HG03378 (cell line): ENCODE measurements around the gene ALKBH8.

Experiments used
- ATAC-seq: cut with Tn5 transposase; IDR thresholded peaks from one replicate; pipeline ENCODE4 v1.9.1; 2021; ENCODE audit warnings: mild to moderate bottlenecking, moderate library complexity; ENCODE audit not compliant: unreplicated experiment

The ALKBH8 gene, protein sequence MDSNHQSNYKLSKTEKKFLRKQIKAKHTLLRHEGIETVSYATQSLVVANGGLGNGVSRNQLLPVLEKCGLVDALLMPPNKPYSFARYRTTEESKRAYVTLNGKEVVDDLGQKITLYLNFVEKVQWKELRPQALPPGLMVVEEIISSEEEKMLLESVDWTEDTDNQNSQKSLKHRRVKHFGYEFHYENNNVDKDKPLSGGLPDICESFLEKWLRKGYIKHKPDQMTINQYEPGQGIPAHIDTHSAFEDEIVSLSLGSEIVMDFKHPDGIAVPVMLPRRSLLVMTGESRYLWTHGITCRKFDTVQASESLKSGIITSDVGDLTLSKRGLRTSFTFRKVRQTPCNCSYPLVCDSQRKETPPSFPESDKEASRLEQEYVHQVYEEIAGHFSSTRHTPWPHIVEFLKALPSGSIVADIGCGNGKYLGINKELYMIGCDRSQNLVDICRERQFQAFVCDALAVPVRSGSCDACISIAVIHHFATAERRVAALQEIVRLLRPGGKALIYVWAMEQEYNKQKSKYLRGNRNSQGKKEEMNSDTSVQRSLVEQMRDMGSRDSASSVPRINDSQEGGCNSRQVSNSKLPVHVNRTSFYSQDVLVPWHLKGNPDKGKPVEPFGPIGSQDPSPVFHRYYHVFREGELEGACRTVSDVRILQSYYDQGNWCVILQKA

DNA sequence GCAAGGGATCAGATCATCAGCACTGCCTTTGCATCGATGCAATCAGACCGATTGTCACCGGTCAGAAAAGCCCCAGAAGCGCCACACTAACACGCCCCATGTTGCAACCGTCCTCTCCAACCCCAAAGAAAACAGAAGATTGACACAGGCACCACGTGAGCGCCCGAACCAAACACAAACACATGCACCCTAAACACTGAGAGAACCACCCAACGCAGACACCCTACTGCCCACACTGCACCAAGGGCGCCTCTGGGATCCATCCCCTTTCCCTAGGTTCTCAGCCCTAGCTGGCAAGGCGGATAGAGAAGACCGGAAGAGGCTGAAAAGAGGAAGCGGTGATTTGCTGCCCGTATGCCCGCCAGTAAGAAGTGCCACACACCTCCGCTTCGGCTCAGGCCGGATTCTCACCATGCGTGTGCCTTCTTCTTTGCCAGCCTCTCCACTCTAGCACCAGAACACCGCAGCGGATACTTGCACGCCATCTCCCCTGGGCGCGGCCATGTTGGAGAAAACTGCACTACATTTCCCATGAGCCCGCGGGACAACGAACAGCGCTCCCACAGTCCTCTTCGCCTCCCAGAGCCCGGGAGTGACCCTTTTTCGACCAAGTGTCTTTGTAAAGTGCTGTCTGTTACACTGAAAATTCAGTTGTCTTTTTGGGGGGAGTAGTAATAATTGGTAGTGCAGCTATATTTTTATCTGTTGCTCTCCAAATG, at the start of gene ALKBH8:
Gene ALKBH8 (minus strand): TSS at position 517 of the 719 bp plus-strand sequence. CDS start 4,842 bp downstream, outside the sequence.
- peak; percentile 67 for ATAC-seq

DNA sequence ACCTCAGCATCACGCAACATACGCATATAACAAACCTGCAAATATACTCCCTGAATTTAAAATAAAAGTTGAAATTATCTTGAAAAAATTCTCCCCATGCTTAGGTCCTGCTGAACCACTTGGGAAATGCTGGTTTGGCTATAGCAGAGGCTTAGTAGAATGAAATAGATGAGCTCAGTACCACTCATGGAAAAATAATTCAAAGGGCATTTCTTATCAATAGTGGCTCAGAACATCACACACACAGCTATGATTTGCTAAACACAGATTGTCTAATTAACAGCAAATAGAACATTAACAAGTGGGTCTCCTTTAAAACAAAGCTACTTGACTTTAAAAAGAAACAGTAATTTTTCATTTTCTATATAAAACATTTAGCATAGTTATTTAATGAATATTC, 46.9 kb upstream of the ALKBH8 start:
- no peak for ATAC-seq

DNA sequence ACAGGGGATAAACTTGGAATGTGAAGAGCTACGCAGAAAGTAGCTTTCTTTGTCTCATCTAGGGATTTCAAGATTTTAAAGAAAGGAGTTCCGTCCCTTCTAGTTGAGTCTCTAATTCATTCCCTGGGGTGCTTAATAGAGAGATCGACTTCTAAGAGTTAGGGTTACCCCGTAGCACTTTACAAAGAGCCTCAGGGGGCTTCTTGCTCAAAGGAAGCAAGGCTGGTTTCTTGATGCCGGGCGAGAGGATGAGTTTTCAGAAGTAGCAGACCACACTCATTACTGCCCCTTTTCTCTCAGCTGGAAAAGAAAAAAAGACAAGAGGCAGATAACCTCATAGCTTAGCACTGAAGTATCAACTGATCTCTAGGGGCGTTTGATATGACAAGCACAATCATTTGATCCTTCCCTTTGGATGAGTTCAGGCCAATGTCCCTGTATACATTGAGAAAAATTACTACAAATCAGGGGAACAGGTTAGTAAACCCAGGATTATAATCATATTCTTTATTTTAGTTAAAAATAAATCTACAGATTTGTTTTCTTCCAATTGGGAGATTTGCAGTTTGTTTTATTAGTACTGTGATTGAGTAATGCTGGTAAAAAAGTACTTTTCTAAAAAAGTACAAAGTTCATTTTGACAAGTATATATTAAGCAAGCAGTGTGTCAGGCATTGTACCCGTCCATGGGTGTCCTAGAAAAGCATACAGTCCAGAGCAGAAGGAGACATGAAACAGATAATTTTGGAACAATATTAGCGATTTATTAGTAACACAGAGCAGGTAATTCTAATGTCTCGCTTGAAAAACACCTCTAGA, 44.1 kb upstream of the ALKBH8 start:
- ATAC-seq, result no peak

DNA sequence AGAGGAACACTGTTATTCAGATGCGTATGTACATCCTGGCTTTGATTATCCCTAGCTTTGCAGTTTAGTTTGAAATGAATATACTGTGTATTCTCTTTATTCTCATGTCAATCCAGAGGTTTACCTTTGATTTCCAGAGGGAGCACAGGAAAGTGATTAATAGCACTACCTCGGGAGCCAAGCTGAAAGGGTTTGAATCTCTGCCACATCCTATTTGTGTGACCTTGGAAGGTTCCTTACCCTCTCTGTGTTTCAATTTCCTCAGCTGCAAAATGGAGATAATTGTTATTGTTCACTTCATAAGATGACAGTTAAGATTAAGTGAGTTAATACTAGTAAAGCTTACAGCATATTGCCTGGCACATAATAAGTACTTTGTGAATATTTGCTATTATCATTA, 43.3 kb upstream of the ALKBH8 start:
- no peak for ATAC-seq

DNA sequence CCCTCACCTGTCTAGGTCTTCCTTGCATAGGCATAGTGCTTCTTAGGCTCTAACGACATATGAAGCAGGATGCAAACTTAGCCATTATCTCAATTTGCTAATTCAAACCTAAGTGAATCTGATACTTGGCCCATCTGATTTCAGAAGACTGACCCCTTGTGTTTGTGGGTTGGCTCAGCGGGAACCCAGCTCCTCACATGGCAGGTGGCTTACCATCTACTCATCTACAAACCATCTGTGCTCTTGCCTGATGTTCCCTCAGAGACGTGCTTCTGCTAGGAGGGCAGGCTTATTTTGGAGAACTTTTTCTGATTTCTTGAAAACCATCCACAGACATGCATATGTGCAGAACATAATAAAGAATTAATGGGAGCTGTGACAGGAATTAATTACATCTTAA, 40.6 kb upstream of the ALKBH8 start:
- no peak for ATAC-seq

DNA sequence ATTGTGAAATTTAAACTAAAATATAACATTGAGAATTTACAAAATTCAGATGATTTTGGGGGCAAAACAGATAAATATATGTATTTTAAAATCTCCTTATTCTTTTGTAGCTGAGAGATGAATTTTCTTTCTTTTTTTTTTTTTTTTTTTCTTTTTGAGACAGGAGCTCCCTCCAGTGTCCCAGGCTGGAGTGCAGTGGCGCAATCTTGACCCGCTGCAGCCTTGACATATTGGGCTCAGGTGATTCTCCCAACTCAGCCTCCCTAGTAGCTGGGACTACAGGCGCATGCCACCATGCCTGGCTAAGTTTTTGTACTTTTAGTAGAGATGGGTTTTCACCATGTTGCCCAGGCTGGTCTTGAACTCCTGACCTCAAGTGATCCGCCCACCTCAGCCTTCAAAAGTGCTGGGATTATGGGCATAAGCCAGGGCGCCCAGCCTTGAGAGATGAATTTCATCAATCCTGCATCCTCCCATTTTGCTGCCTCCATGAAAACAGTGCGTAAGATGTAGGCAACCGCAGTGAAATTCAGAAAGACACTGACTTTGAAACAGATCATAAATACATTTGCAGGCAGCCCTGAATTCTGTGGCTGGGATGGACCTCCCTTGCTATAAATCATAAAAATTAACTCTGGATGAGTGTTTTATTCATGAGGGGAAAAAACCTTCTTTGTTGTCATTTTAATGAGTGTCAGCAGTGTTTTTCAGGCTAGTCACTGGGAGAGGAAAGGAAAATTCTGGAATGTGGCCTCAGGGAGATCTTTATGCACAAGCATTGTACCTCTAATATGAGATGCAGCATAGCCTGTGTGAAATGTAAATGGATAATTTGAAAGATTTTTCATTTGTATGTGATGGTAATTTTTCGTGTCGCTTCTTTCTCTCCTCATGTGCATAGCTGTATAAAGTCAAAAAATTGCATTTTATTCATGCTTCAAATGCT, 39.8 kb upstream of the ALKBH8 start:
- ATAC-seq, result no peak

DNA sequence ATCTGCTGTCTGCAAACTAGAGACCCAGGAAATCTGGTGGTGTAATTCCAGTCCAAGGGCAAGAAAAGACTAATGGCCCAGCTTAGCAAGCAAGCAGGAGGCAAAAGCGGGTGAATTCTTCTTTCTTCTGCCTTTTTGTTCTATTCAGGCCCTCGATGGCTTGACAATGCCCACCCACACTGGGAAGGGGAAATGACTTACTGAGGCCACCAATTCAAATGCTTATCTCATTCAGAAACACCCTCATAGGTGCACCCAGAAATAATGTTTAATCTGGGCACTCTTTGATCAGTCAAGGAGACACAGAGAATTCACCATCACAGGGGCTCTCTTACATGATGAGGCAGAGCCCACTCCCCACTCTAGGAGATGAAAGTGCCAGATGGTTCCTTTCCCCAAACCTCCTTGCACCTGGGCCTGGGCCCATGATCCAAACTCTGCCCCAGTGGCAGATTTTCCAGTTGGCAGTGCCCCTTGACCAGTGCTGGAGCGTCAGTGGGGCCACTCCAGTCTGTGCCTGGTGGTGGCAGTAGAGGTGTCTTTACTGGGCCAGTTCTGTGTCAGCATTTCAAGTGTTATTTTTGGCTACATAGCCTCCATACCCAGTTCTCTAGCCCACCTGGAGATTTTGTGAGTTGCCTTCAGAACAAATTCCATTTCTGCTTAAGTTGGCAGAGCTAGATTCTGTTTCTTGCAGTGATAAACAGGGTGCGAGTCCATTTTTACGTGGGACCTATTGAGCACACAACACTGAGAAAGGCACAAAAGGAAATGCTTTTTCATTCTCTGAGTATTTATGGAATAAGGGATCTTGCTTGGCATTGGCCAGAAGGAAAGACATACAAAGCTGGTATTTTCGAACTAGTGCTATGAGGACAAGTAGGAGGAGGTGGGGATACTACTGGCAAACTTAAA, 32.9 kb upstream of the ALKBH8 start:
- no peak for ATAC-seq

DNA sequence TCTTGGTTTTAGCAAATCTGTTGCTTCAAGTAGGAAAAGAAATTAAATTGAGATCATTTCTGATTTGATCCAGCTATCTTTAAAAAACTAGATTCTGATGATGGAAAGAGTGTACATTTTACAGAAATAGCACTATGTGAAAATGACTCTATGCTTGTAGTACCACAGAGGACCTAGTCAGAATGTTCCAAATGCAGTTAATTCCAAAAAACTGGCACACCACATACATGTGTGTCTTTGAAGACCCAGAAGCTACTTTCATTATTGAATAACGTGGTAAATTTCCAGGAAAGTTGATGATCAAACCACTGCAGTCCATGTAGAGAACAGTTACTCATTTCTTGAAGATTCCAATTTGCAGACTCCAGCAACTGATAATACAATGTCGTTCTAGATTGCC, 29.2 kb upstream of the ALKBH8 start:
- no peak for ATAC-seq

DNA sequence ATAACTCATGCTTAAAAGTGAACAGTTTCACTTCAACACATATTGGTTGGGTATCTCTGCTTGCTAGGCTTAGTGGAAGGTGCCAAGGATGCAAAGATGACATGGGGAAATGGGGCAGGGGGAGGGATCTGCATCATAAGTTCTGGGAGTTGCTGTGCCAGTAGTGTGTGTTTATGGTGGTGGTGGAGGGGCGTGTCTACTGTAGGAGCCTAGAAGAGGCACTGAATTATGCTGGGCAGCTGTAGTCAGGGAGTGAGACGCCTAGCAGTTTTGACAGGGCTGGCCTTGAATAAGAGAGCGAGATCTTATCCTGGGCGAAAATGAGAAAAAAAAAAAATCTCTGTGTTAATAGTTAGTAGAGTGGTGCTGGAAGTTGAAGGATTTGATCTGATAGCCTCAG, 28.4 kb upstream of the ALKBH8 start:
- ATAC-seq, result no peak

DNA sequence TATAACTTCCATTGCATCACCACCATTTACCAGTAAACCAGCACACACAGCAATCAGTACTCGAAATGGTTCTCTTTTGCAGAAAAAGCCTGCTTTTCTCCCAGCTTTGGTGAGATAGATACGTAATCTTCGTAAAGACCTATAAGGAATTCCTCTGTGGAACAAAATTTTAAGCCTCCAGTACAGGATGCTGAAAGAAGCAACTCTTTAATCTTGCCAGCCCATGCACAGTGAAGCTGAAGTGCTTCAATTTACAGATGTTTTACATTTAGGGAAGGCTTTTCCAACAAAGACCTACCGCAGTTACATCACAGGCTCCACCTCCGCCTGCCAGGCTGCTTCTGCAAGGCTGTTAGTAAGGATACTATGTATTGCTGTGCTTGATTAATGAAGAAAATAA, 27.3 kb upstream of the ALKBH8 start:
- no peak for ATAC-seq

DNA sequence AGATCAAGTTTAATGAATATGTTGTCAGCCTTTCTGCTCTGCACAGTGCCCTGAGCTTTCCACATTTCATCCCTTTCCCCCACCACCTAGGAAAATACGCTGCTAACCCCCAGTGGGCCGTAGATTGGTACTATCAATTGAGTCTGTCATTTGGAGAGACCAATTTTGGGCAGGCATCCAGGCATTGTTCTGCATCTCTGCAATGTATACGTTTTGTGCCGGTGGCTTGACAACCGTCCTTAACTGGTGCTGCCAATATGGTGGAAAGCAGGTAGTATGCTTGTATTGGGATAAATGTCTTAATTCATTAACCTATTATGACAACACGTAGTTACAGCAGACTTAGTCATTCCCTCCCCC, 26.7 kb upstream of the ALKBH8 start:
- no peak for ATAC-seq

DNA sequence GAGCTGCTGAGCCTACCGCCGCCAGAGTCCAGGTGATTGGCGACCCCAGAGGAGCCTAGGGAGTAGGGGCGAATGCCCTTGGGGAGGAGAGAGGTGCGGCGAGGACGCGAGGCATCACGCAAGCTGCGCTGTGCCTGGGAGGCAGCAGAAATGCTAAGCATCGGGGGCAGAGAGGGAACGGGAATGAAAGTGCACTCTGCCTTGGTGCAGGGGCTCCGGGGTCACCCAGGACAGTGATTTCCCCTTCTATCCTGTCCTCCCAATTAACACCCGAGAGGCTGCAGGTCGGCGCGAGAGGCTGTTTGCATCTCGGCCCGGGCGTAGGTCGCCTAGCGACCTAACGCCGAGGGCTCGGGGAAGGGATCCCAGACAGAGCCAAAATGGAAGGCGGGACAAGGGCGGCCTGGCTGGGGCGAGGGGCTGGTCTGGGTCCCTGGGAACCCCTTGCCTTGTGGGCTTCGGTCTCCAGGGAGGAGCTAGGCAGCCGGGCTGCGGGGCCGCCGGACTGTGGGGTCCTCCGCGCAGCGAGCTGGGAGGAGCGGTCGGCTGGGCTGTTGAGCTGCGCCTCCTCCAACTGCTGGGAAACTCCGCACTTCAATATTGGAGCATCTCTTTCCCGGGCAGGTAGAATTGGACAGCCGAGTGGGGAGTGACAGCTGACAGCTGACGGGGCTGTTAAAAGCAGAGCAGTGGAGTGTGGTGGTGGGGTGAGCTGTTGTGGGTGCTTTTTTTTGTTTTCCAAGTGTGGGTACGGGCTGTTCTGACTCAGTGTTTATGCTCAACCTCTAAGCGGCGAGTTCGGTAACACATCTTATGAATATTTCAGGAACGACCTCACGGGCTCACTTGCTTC, 26.1 kb upstream of the ALKBH8 start:
- no peak for ATAC-seq

DNA sequence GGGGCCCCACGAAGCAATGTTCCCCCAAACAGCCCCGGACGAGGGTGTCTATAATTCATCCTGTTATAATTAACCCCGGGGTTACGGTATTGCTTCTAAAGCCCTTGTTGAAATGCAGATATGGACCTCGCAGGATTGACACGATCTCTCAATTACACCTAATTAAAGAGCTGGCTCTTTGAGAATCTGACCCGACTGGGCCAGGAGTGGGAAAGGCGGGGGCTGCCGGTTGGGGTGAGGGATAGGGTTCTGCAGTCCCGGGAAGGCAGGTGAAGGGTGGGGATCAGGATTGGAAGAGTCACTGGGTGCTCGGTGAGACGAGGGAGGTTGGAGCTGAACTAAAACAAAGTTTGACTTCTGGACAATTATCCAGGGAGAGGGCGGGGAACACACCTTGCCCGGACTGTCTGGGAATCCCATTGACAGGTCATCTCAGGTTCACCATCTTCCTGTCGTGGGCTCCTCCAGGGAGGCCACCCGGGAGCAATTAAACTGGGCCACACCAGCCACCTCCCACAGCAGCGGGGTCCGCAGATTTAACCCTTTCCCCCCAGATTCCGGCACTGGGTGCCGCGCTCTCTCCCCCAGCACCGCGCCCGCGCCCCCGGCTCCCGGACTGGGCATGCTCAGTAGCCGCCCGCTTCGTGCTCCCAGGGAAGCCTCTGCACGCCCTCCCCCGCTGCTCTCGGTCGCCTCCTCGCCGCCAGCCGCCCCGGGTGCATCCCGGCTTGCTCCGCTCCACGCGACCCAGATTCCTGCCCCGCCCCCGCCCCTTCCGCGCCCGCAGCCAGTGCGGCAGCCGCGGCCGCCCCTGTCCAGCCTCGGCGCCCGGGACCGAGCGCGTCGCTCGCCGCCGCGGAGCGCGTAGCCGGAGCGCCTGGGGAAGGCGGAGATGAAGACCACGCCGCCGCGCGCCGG, 25.2 kb upstream of the ALKBH8 start, which contains the start of gene ELMOD1:
Gene ELMOD1 (plus strand): TSS at position 688 of the 918 bp plus-strand sequence. CDS start 27,043 bp downstream, outside the sequence.
- ATAC-seq, result no peak

DNA sequence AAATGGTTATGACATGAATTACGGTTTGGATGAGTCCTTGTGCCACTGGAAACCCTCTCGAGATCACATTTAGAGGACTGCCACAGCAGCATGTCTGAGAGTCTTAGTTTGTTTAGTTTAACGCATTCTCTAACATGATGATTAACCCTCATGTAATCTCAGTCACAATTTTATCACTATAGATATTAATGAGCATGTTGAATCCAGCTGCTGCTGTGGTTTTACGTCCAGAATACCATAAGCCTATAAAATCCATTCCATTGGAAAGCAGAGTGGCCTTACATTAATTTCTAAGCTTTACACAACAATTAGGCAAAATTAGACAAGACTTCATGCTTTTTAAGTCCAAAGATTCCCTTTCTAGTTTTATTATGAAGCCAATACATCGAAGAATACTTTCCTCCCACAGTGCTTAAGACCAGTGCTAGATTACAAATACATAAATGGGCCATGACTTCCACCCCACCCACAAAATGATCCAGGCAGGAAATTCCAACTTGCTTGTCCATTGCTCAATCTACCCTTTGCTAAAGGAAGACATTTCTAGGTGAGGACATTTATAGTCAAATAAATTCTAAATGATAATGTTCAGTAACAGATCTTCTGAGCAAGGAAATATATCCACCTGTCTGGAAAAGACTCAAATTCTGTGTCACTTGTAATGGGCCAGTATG, 21.9 kb upstream of the ALKBH8 start:
- ATAC-seq, result no peak

DNA sequence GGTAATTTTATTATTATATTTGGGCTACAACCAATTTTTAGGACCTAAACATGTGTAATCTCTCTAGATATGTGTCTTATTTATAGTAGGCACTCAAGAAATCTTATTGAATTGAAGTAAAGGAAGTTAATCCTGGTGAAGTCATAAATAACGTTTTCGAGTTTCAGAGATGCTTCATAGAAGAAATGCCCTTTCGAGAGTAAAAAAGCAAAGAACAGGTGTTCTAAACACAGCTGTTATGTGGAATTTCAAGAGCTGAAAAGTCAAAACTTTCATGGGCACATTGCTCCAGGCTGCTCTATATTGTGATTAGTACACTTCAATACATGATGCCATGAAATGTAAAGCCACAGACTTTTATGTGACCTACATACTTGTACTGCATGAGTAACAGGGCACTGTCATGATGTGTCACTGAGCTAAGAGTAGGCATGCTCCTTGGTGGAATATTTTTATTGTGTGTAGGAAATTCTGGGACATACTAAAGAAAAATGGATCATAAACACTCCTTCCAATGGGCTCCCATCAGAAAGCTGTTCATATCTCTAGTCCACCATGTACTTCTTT, 18.2 kb upstream of the ALKBH8 start:
- no peak for ATAC-seq

DNA sequence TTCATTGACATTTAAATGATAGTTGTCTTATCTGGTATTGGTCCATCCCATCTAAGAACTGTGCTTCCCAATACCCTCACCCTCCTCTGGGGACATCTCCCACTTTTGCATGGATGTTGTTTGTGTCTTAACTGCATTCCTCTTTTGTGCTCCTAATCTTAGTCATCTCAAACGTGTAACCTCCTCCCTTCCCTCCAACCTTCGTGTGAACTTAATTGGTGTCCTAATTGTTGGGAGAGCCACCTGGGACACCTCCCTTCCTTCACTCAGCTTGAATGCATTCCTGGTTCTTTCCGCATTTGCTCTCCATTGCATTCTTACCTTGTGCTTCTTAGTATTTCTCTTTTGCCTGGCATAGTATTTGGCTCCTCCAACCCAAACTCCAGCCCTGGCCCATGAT, 15.6 kb upstream of the ALKBH8 start:
- no peak for ATAC-seq
